Putamen (tissue), 1 donor: ENCODE results near the gene PTPRE.

ENCODE experiments used
- DNase-seq: peaks from one replicate; pipeline ENCODE4 v3.0.0-alpha.2; 2016; ENCODE audit warnings: low spot score

Gene PTPRE

GRCh38 chr10:128096486-128097199 is 189.7 kb downstream of the PTPRE start:
- DNase-seq: no peak

GRCh38 chr10:128097783-128098182 is 190.9 kb downstream of the PTPRE start:
- DNase-seq: no peak

DNA sequence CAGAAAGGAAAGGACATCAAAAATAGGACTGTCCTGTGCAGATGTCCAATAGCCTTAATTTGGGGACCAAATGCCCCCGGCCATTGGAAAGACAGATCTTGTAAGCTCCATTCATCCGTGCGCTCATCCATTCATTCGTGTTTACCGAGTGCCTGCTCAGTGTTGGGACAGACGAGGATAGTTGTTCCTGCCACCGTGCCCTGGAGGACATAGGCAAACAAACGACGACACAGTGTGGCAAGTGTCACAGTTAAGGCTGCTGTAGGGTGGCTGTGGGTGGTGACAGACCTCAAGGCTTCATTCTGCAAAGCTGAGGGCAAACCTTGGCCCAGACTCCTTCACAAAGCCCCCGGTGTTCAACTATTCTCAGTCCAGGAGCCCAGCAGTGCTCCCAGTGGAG is 191.7 kb downstream of the PTPRE start:
- DNase-seq: no peak

DNA sequence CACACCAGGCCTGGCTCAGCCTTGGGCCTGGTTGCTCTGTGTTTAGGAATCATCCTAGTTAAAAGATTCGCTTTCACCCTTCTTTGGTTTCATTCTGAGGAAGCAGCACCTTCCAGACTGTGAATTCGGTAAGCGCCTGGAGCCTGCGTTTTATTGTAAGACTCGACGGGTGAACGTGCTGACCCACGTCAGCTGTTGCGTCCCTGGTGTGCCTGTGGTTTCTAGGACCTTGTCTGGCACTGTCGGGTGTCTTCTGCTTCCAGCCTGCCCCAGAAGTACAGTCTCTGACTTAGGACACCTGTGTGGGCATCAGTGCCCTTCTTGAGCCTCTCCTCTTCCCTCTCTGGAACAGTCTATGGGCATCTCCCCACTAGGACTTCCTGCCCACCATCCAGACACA is 193.0 kb downstream of the PTPRE start:
- DNase-seq: no peak

DNA sequence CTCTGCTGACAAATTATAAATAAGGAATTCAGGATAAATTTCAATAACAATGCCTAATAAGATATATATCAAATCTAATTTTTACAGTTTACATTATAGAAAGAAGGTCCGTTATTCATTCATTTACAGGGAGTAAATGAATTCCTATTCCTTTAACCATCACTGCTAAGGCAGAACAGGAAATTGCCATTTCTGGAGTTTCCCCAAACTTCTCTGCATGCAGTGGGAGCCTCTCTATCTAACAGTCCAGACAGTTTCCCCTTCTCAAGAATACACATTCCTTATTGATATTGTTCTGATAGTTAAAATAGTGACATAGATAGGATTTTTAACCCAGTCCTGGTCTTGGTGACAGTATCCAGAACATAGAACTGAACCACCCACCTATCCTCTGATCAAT is 195.0 kb downstream of the PTPRE start:
- no peak for DNase-seq

GRCh38 chr10:128102480-128103228 is 195.8 kb downstream of the PTPRE start:
- DNase-seq: no peak

DNA sequence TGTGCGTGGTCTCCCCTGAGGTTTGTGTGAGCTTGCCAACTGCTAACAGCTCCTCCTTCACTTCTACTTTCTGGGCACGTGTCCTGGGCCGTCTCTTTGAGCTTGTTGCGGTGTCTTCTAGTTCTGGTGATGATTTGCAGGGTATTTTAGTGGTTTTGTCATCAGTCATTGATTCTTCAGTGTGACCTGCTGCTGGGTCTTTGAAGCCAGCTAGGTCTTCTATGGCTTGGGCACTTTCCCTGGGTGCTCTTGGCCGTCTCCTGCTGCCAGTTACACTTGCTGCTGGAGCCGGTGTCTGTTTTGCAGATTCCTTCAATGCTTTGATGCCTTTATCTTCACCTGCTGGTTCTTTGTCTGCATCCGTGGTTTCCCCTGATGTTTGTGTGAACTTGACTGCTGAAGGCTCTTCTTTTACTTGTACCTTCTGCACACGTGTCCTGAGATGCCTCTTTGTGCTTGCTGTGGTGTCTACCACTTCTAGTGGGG is 196.4 kb downstream of the PTPRE start:
- no peak for DNase-seq

- DNase-seq: no peak
Observed at GRCh38 chr10:128105383-128105782, 198.5 kb downstream of the PTPRE start.

GRCh38 chr10:128109707-128110106 is 202.8 kb downstream of the PTPRE start:
- DNase-seq: no peak

DNA sequence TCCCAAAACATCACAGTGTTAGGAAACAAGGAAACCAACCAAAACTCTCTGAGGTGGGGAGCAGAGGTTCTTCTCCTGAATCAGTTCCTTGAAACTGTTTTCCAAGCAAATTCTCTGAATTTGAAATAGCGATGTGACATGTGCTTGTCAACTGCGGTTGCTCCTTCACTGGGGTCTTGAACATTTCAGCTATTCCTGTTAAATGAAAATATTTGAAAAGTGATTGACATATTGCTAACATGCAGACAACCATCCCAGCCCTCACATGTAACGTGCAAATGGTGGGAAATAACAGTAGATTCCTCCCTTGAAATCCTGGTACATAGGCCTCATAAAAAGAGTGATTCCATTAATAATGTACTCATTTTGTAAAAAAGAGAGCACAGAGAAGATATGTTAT is 203.4 kb downstream of the PTPRE start:
- DNase-seq: no peak

DNA sequence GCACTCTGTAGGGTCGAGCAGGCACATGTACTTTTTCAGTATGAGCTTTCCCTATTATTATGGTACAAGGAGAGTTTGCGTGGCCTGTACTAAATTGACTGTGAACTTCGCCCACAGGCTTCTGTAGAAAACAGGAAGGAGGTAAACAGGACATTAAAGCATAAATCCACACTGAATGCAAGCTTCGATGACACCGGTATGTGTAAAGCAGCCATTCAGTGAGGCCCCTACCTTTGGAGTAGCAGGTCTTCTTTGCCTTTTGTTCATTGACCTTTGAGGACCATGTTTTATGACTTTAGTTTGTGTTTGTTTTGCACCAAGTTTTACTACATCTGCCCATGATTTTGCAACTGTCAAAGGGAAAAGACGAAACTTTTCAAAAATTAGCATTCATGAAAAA is 204.8 kb downstream of the PTPRE start:
- DNase-seq: no peak

GRCh38 chr10:128113026-128113425 is 206.1 kb downstream of the PTPRE start:
- no peak for DNase-seq

DNA sequence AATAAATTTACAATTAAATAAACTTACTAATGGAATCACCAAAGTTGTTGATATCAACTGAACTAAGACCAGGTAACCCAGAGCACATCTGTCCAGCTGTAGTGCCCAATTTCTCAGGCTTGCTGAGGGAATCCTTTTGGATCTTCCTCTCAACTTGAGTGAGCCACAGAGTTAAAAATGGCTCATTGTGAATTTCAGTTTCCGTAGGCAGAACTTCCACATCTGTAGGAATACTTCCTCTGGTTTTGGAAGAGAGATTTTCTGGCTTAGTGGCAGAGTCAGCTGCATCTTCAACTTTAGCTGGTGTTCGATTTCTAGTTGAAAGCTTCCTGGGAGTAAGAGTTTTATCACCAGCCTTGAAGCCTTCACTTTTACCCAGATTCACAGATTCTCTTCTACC is 208.0 kb downstream of the PTPRE start:
- DNase-seq: no peak

- no peak for DNase-seq
Observed at GRCh38 chr10:128115356-128115755, 208.5 kb downstream of the PTPRE start.

- no peak for DNase-seq
Observed at GRCh38 chr10:128116187-128116586, 209.3 kb downstream of the PTPRE start.

- DNase-seq: no peak
Observed at GRCh38 chr10:128116851-128117615, 210.1 kb downstream of the PTPRE start.

GRCh38 chr10:128121750-128122412 is 215.0 kb downstream of the PTPRE start:
- no peak for DNase-seq

- no peak for DNase-seq
Observed at GRCh38 chr10:128122931-128123330, 216.0 kb downstream of the PTPRE start.

DNA sequence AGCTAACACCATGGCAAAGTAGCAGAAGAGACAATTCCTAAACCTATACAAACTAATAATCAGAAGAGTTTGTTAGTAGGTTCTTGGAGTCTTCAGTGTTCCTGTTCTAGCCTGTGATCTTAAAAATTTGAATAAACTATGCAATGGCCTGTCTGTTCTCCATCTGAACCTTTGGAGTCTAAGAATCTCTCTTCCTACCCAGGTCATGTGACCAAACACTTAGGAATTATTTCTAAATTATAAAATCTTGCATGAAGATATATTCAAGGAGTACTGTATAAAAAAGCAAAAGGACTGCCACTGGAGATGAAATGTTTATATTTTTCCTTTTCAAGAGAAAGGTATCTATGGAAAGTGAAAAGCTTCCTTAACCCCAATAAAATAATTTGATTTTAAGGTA is 216.9 kb downstream of the PTPRE start:
- DNase-seq: no peak

- no peak for DNase-seq
Observed at GRCh38 chr10:128124813-128125403, 218.0 kb downstream of the PTPRE start.

- DNase-seq: no peak
Observed at GRCh38 chr10:128125416-128125943, 218.6 kb downstream of the PTPRE start.
